Osteocyte (in vitro differentiated cells): ENCODE results near the gene USP14. TPM values are rescaled to one million over a fixed set of nuclear protein-coding genes. Genes with fewer than 3 reads are reported as not detected.

ENCODE experiments used
- DNase-seq: peaks from one replicate; pipeline ENCODE4 v3.0.0; 2021; ENCODE audit warnings: mixed read lengths; ENCODE audit not compliant: unreplicated experiment; ENCODE audit errors: extremely low spot score
- H3K27ac Mint-ChIP-seq: one replicate; pipeline ENCODE4 v1.8.0; 2021; ENCODE audit warnings: mild to moderate bottlenecking, mixed read lengths; ENCODE audit not compliant: unreplicated experiment
- H3K27me3 Mint-ChIP-seq: one replicate; pipeline ENCODE4 v1.8.0; 2021; ENCODE audit warnings: mixed read lengths; ENCODE audit not compliant: unreplicated experiment
- H3K36me3 Mint-ChIP-seq: one replicate; pipeline ENCODE4 v1.8.0; 2021; ENCODE audit warnings: mixed read lengths; ENCODE audit not compliant: unreplicated experiment
- H3K4me1 Mint-ChIP-seq: one replicate; pipeline ENCODE4 v1.8.0; 2021; ENCODE audit warnings: mixed read lengths; ENCODE audit not compliant: unreplicated experiment
- H3K4me3 Mint-ChIP-seq: one replicate; pipeline ENCODE4 v1.8.0; 2021; ENCODE audit warnings: mild to moderate bottlenecking, moderate library complexity, mixed read lengths; ENCODE audit not compliant: unreplicated experiment
- H3K9me3 Mint-ChIP-seq: one replicate; pipeline ENCODE4 v1.8.0; 2021; ENCODE audit warnings: mixed read lengths; ENCODE audit not compliant: unreplicated experiment
- total RNA-seq: library from RNA; stranded (reverse); gene quantifications from 2 replicates; pipeline ENCODE4 v1.2.1, GENCODE V29; 2021
- TF ChIP-seq, protein P1 (sequence below): fragments of 200-600 bp; sonication (generic); IDR thresholded peaks from 2 replicates; pipeline ENCODE4 v1.5.0; 2021; ENCODE audit warnings: antibody characterized with exemption, mild to moderate bottlenecking, moderate library complexity

The USP14 gene
- total RNA-seq, 1 donor from 2014 or later: 59.7 TPM

DNA sequence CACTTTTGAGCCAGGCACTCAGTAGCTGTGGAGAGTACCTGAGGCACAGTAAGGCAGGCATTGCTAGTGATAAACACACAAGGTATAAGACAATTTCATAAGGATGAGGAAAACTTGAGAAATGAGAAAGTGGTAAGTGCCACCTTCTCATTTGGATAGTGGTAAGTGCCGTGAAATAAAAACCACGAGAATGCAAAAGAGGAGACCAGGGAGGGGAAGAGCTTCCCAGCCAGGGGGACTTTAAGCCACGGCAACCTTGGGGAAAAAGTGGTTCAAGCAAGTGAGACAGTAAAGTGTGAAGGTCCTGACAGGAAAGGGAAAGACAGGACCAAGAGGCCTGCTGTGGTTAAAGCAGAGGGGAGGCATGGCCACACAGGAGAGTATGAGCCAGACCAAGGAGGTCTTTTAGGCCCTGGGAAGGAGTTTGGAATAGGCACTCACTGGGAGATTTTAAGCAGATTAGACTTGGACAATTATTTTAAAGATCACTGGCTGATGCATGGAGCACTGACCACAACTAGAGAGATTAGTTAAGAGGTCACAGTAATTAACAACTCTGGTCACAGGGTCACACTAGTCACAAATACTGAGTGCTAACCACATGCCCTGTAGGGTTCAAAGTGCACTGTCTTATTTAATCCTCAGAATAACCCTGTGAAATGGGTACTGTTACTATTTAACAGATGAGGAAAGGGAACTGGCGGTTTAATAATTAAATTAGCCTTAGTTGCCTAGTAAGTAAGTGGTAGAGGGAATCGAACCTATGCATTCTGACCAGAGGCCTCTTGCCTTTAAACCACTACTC is 59.4 kb downstream of the USP14 start:
- TF ChIP-seq, protein P1, sequence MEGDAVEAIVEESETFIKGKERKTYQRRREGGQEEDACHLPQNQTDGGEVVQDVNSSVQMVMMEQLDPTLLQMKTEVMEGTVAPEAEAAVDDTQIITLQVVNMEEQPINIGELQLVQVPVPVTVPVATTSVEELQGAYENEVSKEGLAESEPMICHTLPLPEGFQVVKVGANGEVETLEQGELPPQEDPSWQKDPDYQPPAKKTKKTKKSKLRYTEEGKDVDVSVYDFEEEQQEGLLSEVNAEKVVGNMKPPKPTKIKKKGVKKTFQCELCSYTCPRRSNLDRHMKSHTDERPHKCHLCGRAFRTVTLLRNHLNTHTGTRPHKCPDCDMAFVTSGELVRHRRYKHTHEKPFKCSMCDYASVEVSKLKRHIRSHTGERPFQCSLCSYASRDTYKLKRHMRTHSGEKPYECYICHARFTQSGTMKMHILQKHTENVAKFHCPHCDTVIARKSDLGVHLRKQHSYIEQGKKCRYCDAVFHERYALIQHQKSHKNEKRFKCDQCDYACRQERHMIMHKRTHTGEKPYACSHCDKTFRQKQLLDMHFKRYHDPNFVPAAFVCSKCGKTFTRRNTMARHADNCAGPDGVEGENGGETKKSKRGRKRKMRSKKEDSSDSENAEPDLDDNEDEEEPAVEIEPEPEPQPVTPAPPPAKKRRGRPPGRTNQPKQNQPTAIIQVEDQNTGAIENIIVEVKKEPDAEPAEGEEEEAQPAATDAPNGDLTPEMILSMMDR: no peak
- no peak overlapping the region for H3K27ac Mint-ChIP-seq
- no peaks in the 10 kb centered on the region for H3K4me1 Mint-ChIP-seq
- H3K9me3 Mint-ChIP-seq: no peaks in the 10 kb centered on the region
- no peaks in the 10 kb centered on the region for H3K27me3 Mint-ChIP-seq
- DNase-seq: no peak
- H3K4me3 Mint-ChIP-seq: no peak overlapping the region
- peaks cover 53% of the 10 kb centered on the region for H3K36me3 Mint-ChIP-seq

GRCh38 chr18:220708-221107 is 62.4 kb downstream of the USP14 start:
- no peak overlapping the region for H3K27ac Mint-ChIP-seq

DNA sequence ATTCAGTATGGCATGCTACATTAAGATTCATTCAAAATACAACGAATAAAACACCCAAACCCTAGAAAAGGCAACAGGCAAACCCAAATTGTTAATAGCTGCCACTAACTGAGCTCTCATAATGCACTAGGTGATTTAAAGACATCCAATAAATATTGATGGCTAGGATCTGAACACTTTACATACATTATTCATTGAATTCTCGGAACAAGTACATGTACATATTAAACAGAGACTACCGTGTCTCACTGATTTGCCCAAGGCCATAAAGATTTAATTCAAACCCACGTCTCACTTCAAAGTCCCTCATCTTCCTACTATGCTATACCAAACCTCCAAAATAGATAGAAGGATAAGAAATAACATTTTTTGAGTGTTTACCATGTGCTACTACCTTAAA is 67.4 kb downstream of the USP14 start:
- H3K27me3 Mint-ChIP-seq: no peaks in the 10 kb centered on the region
- H3K9me3 Mint-ChIP-seq: peaks cover 4% of the 10 kb centered on the region
- no peak overlapping the region for H3K27ac Mint-ChIP-seq
- TF ChIP-seq, protein P1: no peak
- no peak overlapping the region for H3K4me3 Mint-ChIP-seq
- peaks cover 41% of the 10 kb centered on the region for H3K36me3 Mint-ChIP-seq
- DNase-seq: no peak
- no peaks in the 10 kb centered on the region for H3K4me1 Mint-ChIP-seq

More at GRCh38 chr18:220708-221107, 62.4 kb downstream of the USP14 start:
- no peaks in the 10 kb centered on the region for H3K27me3 Mint-ChIP-seq
- peaks cover 54% of the 10 kb centered on the region for H3K36me3 Mint-ChIP-seq
- DNase-seq: no peak
- no peaks in the 10 kb centered on the region for H3K4me1 Mint-ChIP-seq
- H3K4me3 Mint-ChIP-seq: no peak overlapping the region
- no peaks in the 10 kb centered on the region for H3K9me3 Mint-ChIP-seq
- TF ChIP-seq, protein P1: no peak

DNA sequence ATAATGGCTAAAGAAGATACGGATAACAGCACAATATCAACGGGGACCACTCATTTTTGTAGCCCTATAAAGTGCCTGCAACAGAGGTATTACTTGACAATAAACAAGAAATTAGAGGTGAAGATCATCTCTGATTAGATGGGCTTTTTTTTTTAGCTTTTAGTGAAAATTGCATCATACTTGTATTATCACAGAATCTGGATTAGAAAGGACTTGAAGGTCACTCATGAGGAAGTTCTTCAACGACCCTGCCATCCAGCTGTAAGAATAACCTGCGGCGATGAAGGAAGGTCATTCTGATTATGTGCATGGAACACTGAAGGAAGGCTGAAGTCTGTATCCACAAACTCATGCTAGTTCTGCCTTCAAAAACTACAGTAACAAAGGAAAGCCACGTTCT is 69.0 kb downstream of the USP14 start:
- no peak overlapping the region for H3K27ac Mint-ChIP-seq
- no peak for DNase-seq
- H3K9me3 Mint-ChIP-seq: peaks cover 4% of the 10 kb centered on the region
- no peaks in the 10 kb centered on the region for H3K27me3 Mint-ChIP-seq
- H3K4me1 Mint-ChIP-seq: no peaks in the 10 kb centered on the region
- TF ChIP-seq, protein P1: no peak
- no peak overlapping the region for H3K4me3 Mint-ChIP-seq
- H3K36me3 Mint-ChIP-seq: peaks cover 35% of the 10 kb centered on the region

- H3K4me1 Mint-ChIP-seq: no peaks in the 10 kb centered on the region
- H3K27ac Mint-ChIP-seq: no peak overlapping the region
- TF ChIP-seq, protein P1: no peak
- no peaks in the 10 kb centered on the region for H3K27me3 Mint-ChIP-seq
- no peak for DNase-seq
- H3K4me3 Mint-ChIP-seq: no peak overlapping the region
- peaks cover 4% of the 10 kb centered on the region for H3K9me3 Mint-ChIP-seq
- peaks cover 31% of the 10 kb centered on the region for H3K36me3 Mint-ChIP-seq
Measured at GRCh38 chr18:227902-228301, 69.5 kb downstream of the USP14 start.
